Stimulated activated CD8-positive, alpha-beta memory T cell treated with anti-CD3 and anti-CD28 coated beads, Interleukin-12 subunit alpha, Interleukin-12 subunit beta, amount 100 ng/mL, for 24 hours (primary cell): Measurements from ENCODE around the gene C1orf146.
"Not testable (repeated sequence)": the region's sequence is repeated elsewhere in the genome, so short reads cannot be mapped to it uniquely, and the experiment has no call there.

ENCODE experiments used
- DNase-seq: peaks from one replicate; pipeline ENCODE4 v3.0.0-alpha.2; 2020; ENCODE audit errors: extremely low read depth

C1orf146 gene

GRCh38 chr1:92274939-92275338, 57.2 kb downstream of the C1orf146 start:
- DNase-seq, result no peak

GRCh38 chr1:92276082-92276481, 58.4 kb downstream of the C1orf146 start:
- no peak for DNase-seq

GRCh38 chr1:92277105-92277723, 59.5 kb downstream of the C1orf146 start:
- DNase-seq, result no peak

- not testable (repeated sequence) for DNase-seq
Observed at GRCh38 chr1:92279781-92280180, 62.1 kb downstream of the C1orf146 start.

- not testable (repeated sequence) for DNase-seq
Observed at GRCh38 chr1:92281411-92281810, 63.7 kb downstream of the C1orf146 start.

GRCh38 chr1:92291372-92291999, 73.8 kb downstream of the C1orf146 start:
- no peak for DNase-seq
